Astrocyte of the spinal cord (primary cell): ENCODE results near the gene HMOX1.

Source experiments
- DNase-seq: peaks from one replicate; pipeline ENCODE4 v3.0.0; 2011; ENCODE audit warnings: low read depth, low spot score
- H3K4me3 ChIP-seq: 2 replicates; pipeline ENCODE4 v1.5.1; 2011; ENCODE audit warnings: low read depth, mild to moderate bottlenecking, low read length, moderate library complexity
- CTCF ChIP-seq: IDR thresholded peaks from 2 replicates; pipeline ENCODE4 v1.5.1; 2012; ENCODE audit warnings: low read depth, mild to moderate bottlenecking, low read length, inconsistent platforms
- in situ Hi-C: cut with HindIII; loops from 2 replicates; pipeline ENCODE4 v1.10.0; 2017; ENCODE audit warnings: low sequenced_read_pairs

HMOX1 gene

GRCh38 chr22:35375031-35375430 is 5.9 kb upstream of the HMOX1 start:
- in situ Hi-C loops, result no loop called here
- no peak for TF ChIP-seq CTCF
- no peak overlapping the region for H3K4me3 ChIP-seq

GRCh38 chr22:35375526-35375925 is 5.4 kb upstream of the HMOX1 start:
- no peak overlapping the region for H3K4me3 ChIP-seq
- no peak for DNase-seq
- in situ Hi-C loops, result no loop called here
- TF ChIP-seq CTCF, result no peak

More at GRCh38 chr22:35375031-35375430, 5.9 kb upstream of the HMOX1 start:
- DNase-seq, result peak; percentile 71

- no peak for TF ChIP-seq CTCF
- in situ Hi-C loops, result no loop called here
- DNase-seq, result peak; percentile 98
- no peak overlapping the region for H3K4me3 ChIP-seq
Measured at GRCh38 chr22:35376728-35377472, 4.0 kb upstream of the HMOX1 start.

GRCh38 chr22:35377735-35378134 is 3.2 kb upstream of the HMOX1 start:
- in situ Hi-C loops, result no loop called here
- TF ChIP-seq CTCF, result no peak
- H3K4me3 ChIP-seq, result no peak overlapping the region
- DNase-seq, result no peak

GRCh38 chr22:35378621-35379020 is 2.3 kb upstream of the HMOX1 start:
- H3K4me3 ChIP-seq, result no peak overlapping the region
- TF ChIP-seq CTCF, result no peak
- DNase-seq, result no peak
- in situ Hi-C loops, result no loop called here

GRCh38 chr22:35379146-35379993 is 1.5 kb upstream of the HMOX1 start:
- no peak for DNase-seq
- H3K4me3 ChIP-seq, result no peak overlapping the region
- in situ Hi-C loops, result no loop called here
- TF ChIP-seq CTCF, result no peak
